ENCODE results near the gene B4GALT2. TPM values are rescaled to one million over a fixed set of nuclear protein-coding genes. Genes with fewer than 3 reads are reported as not detected.

Gene B4GALT2
- total and polyA plus RNA-seq, 9 of the 15 experiments (the other 6 are each of a cell fraction or from before 2014, with no cell fraction given) = 1.3 to 86.8 (median 43.8) TPM

DNA sequence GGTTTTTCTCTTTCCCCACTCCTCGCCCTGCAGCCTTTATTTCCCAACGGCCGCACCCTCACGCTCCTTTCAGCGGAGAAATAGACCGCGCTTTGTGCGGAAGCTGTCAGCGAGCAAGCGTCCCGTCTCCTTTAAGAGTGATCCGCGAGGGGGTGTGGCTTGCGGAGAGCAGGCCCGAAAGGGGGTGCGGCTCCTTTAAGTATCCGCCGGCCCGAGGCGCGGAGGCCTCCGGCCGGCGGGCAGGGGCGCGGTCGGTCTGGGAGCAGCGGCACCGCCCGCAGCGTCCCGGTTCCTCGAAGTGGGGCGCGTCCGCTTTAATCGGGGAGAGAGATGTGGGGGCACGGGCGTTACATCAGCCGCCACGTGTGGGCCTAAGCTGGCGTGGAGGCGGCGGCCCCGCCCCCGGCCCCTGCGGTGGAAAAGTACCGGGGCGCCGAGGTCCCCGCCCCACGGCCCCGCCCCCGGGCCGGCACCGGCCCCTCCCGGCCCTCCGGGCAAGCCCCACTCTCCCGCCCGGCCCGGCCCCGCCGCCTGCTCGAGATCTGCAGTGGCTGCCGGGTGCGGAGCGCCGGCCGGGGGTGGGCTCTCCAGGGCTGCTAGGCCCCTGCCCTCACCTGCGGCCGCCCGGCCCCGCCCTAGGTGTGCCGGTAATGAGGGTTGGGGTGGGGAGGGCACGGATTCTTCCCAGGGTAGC lies 51.0 kb downstream of the B4GALT2 start (continued):
- TF ChIP-seq, protein P1, sequence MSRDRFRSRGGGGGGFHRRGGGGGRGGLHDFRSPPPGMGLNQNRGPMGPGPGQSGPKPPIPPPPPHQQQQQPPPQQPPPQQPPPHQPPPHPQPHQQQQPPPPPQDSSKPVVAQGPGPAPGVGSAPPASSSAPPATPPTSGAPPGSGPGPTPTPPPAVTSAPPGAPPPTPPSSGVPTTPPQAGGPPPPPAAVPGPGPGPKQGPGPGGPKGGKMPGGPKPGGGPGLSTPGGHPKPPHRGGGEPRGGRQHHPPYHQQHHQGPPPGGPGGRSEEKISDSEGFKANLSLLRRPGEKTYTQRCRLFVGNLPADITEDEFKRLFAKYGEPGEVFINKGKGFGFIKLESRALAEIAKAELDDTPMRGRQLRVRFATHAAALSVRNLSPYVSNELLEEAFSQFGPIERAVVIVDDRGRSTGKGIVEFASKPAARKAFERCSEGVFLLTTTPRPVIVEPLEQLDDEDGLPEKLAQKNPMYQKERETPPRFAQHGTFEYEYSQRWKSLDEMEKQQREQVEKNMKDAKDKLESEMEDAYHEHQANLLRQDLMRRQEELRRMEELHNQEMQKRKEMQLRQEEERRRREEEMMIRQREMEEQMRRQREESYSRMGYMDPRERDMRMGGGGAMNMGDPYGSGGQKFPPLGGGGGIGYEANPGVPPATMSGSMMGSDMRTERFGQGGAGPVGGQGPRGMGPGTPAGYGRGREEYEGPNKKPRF (IDR thresholded peaks at IDR 0.05; ENCODE audit: low read depth, low read length) = no peak
- TF ChIP-seq ASH1L (IDR thresholded peaks at IDR 0.05; ENCODE audit: borderline replicate concordance, low read depth, partially characterized antibody) (no peak), HLTF (IDR thresholded peaks at IDR 0.05) (no peak), NEUROD1 (IDR thresholded peaks at IDR 0.05; ENCODE audit: borderline replicate concordance, low read depth, low read length, partially characterized antibody) (peak; percentile 75), BHLHE40 (IDR thresholded peaks at IDR 0.05; ENCODE audit: low read length) (peak; percentile 86), MCM2 (IDR thresholded peaks at IDR 0.05; ENCODE audit: low read depth) (no peak), ELF4 (CRISPR knock-in tag; IDR thresholded peaks at IDR 0.05) (peak; percentile 64; the same call in 1 of the 2 replicates), XRCC5 (IDR thresholded peaks at IDR 0.05; ENCODE audit: low read depth, low read length) (no peak), CBFB (CRISPR knock-in tag; IDR thresholded peaks at IDR 0.05) (peak; percentile 71; the same call in 1 of the 2 replicates), TBL1XR1 (IDR thresholded peaks at IDR 0.05; ENCODE audit: low read length in 2 of 2) (peak; percentile 35 to 66; a peak in 2 of 4 replicates), PHF8 (IDR thresholded peaks at IDR 0.05; ENCODE audit: borderline replicate concordance, low read length) (peak; percentile 78; the same call in 1 of the 2 replicates), SMAD4 (CRISPR knock-in tag; conservative IDR thresholded peaks at IDR 0.05) (peak; percentile 87), TAF1 (IDR thresholded peaks at IDR 0.05; ENCODE audit: control insufficient read depth, extremely low read depth, insufficient read depth, low read length, severe bottlenecking) (no peak), XRCC3 (IDR thresholded peaks at IDR 0.05) (no peak), NFIX (CRISPR knock-in tag; IDR thresholded peaks at IDR 0.05; ENCODE audit: low read depth) (no peak), IFI16 (CRISPR knock-in tag; IDR thresholded peaks at IDR 0.05) (no peak), TCF7L2 (IDR thresholded peaks at IDR 0.05; ENCODE audit: low read depth, low read length) (no peak), DIDO1 (tag; IDR thresholded peaks at IDR 0.05; ENCODE audit: low read depth) (0 out of 2 replicates have a peak, but pooled peaks have one; percentile 11)
- TF ChIP-seq, protein P2, sequence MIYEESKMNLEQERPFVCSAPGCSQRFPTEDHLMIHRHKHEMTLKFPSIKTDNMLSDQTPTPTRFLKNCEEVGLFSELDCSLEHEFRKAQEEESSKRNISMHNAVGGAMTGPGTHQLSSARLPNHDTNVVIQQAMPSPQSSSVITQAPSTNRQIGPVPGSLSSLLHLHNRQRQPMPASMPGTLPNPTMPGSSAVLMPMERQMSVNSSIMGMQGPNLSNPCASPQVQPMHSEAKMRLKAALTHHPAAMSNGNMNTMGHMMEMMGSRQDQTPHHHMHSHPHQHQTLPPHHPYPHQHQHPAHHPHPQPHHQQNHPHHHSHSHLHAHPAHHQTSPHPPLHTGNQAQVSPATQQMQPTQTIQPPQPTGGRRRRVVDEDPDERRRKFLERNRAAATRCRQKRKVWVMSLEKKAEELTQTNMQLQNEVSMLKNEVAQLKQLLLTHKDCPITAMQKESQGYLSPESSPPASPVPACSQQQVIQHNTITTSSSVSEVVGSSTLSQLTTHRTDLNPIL (CRISPR knock-in tag; IDR thresholded peaks at IDR 0.05) = no peak
- TF ChIP-seq, protein P3, sequence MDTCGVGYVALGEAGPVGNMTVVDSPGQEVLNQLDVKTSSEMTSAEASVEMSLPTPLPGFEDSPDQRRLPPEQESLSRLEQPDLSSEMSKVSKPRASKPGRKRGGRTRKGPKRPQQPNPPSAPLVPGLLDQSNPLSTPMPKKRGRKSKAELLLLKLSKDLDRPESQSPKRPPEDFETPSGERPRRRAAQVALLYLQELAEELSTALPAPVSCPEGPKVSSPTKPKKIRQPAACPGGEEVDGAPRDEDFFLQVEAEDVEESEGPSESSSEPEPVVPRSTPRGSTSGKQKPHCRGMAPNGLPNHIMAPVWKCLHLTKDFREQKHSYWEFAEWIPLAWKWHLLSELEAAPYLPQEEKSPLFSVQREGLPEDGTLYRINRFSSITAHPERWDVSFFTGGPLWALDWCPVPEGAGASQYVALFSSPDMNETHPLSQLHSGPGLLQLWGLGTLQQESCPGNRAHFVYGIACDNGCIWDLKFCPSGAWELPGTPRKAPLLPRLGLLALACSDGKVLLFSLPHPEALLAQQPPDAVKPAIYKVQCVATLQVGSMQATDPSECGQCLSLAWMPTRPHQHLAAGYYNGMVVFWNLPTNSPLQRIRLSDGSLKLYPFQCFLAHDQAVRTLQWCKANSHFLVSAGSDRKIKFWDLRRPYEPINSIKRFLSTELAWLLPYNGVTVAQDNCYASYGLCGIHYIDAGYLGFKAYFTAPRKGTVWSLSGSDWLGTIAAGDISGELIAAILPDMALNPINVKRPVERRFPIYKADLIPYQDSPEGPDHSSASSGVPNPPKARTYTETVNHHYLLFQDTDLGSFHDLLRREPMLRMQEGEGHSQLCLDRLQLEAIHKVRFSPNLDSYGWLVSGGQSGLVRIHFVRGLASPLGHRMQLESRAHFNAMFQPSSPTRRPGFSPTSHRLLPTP (IDR thresholded peaks at IDR 0.05; ENCODE audit: borderline replicate concordance, extremely low read depth, insufficient read length) = no peak

Measured in K562 (cell line).